IMR-90 (cell line): ENCODE measurements around the gene PRKRA. TPM values are rescaled to one million over a fixed set of nuclear protein-coding genes. Genes with fewer than 3 reads are reported as not detected.

ENCODE experiments used
- ATAC-seq: fragments of 200-7000 bp; cut with Tn5 transposase; 2 replicates; pipeline ENCODE4 v1.9.1; 2020; ENCODE audit warnings: low read depth, mild to moderate bottlenecking, moderate library complexity
- BruUV-seq: library from RNA; stranded (reverse); fragments of 400-500 nt; replicated peaks from 2 replicates; lab custom pipeline; 2021; lab: Mats Ljungman, UMichigan
- CTCF ChIA-PET: fragments of 300-600 bp; formaldehyde crosslinking; extraction: SDS; loops from one replicate; lab custom pipeline; 2021; ENCODE audit warnings: antibody characterized with exemption; lab: Yijun Ruan, JAX
- POLR2A ChIA-PET: fragments of 300-600 bp; sonication (Branson Sonifier 250); formaldehyde crosslinking; loops from one replicate; lab custom pipeline; 2022; ENCODE audit warnings: antibody characterized with exemption; ENCODE audit not compliant: unreplicated experiment; lab: Charles Lee
- DNase-seq: peaks from one replicate; pipeline ENCODE4 v3.0.0; 2013
- H2AFZ ChIP-seq: replicated peaks from 2 replicates; pipeline ENCODE3; 2013; ENCODE audit warnings: low read length, mild to moderate bottlenecking; ENCODE audit not compliant: poor library complexity
- H2AK5ac ChIP-seq: 2 replicates; pipeline ENCODE4 v1.6.1; 2013; ENCODE audit warnings: low read depth, low read length, inconsistent platforms
- H2AK9ac ChIP-seq: replicated peaks from 2 replicates; pipeline ENCODE3; 2013; ENCODE audit warnings: mild to moderate bottlenecking, low read depth, low read length, moderate library complexity; ENCODE audit not compliant: poor library complexity
- H2BK120ac ChIP-seq: 2 replicates; pipeline ENCODE4 v1.6.1; 2013; ENCODE audit warnings: low read depth, low read length, inconsistent platforms
- H2BK15ac ChIP-seq: 3 replicates; pipeline ENCODE4 v1.6.1; 2013; ENCODE audit warnings: low read depth, low read length, inconsistent platforms
- H2BK20ac ChIP-seq: 2 replicates; pipeline ENCODE4 v1.6.1; 2013; ENCODE audit warnings: low read depth, mild to moderate bottlenecking, inconsistent platforms, low read length, moderate library complexity
- H2BK5ac ChIP-seq: 2 replicates; pipeline ENCODE4 v1.6.1; 2013; ENCODE audit warnings: mild to moderate bottlenecking, low read depth, low read length, inconsistent platforms; ENCODE audit not compliant: poor library complexity, severe bottlenecking
- H3K14ac ChIP-seq: replicated peaks from 2 replicates; pipeline ENCODE4 v1.6.1; 2013; ENCODE audit warnings: low read depth, low read length, inconsistent platforms
- H3K18ac ChIP-seq: 2 replicates; pipeline ENCODE4 v1.6.1; 2013; ENCODE audit warnings: low read depth, low read length, control low read depth
- H3K23ac ChIP-seq: 2 replicates; pipeline ENCODE4 v1.6.1; 2013; ENCODE audit warnings: low read depth, low read length, inconsistent platforms
- H3K27ac ChIP-seq: 2 replicates; pipeline ENCODE4 v1.5.1; 2013; ENCODE audit warnings: mild to moderate bottlenecking, control low read depth, low read length; ENCODE audit not compliant: insufficient read depth
- H3K27me3 ChIP-seq: 2 replicates; pipeline ENCODE4 v1.6.1; 2013; ENCODE audit warnings: low read length; ENCODE audit not compliant: control insufficient read depth, insufficient read depth
- H3K36me3 ChIP-seq: 2 replicates; pipeline ENCODE4 v1.6.1; 2013; ENCODE audit warnings: low read length, mixed read lengths; ENCODE audit not compliant: control insufficient read depth, insufficient read depth
- H3K4ac ChIP-seq: 2 replicates; pipeline ENCODE4 v1.6.1; 2013; ENCODE audit warnings: low read depth, low read length, inconsistent platforms
- H3K4me1 ChIP-seq: 2 replicates; pipeline ENCODE4 v1.6.1; 2013; ENCODE audit warnings: low read length, mixed read lengths; ENCODE audit not compliant: control insufficient read depth, insufficient read depth
- H3K4me2 ChIP-seq: 2 replicates; pipeline ENCODE4 v1.6.1; 2013; ENCODE audit warnings: low read depth, mild to moderate bottlenecking, control low read depth, low read length, moderate library complexity
- H3K4me3 ChIP-seq: 2 replicates; pipeline ENCODE4 v1.5.1; 2013; ENCODE audit warnings: low read depth, mild to moderate bottlenecking, control low read depth, low read length, moderate library complexity; ENCODE audit not compliant: insufficient read depth
- H3K56ac ChIP-seq: 2 replicates; pipeline ENCODE4 v1.6.1; 2013; ENCODE audit warnings: low read length, inconsistent platforms; ENCODE audit not compliant: insufficient read depth; ENCODE audit errors: extremely low read depth
- H3K79me1 ChIP-seq, 2 experiments: 2 replicates each; pipeline ENCODE4 v1.6.1; 2013; ENCODE audit warnings: low read length in 2 of 2, inconsistent platforms in 1 of 2, low read depth in 1 of 2
- H3K9ac ChIP-seq: 2 replicates; pipeline ENCODE4 v1.6.1; 2013; ENCODE audit warnings: low read depth, low read length, control low read depth
- H3K9me1 ChIP-seq: 2 replicates; pipeline ENCODE4 v1.6.1; 2013; ENCODE audit warnings: low read length, inconsistent platforms; ENCODE audit not compliant: insufficient read depth
- H3K9me3 ChIP-seq: 2 replicates; pipeline ENCODE4 v1.6.1; 2013; ENCODE audit warnings: low read length; ENCODE audit not compliant: control insufficient read depth, insufficient read depth
- H4K20me1 ChIP-seq: 2 replicates; pipeline ENCODE4 v1.6.1; 2013; ENCODE audit warnings: low read length, inconsistent platforms; ENCODE audit not compliant: insufficient read depth
- H4K5ac ChIP-seq: 2 replicates; pipeline ENCODE4 v1.6.1; 2013; ENCODE audit warnings: mild to moderate bottlenecking, low read depth, low read length, control low read depth
- H4K8ac ChIP-seq, 2 experiments: 2 replicates each; pipeline ENCODE4 v1.6.1; 2013; ENCODE audit warnings: low read depth in 2 of 2, low read length in 2 of 2, control low read depth in 1 of 2, inconsistent platforms in 1 of 2
- H4K91ac ChIP-seq: 2 replicates; pipeline ENCODE4 v1.6.1; 2013; ENCODE audit warnings: low read depth, low read length, inconsistent platforms; ENCODE audit not compliant: insufficient read depth
- CEBPB ChIP-seq: IDR thresholded peaks from 2 replicates; pipeline ENCODE4 v1.6.1; 2012; ENCODE audit warnings: low read depth, low read length, improper control_type of control experiment
- CHD1 ChIP-seq: IDR thresholded peaks from 2 replicates; pipeline ENCODE4 v1.6.1; 2012; ENCODE audit warnings: low read depth, low read length, improper control_type of control experiment
- CTCF ChIP-seq: conservative IDR thresholded peaks from 2 replicates; pipeline ENCODE4 v1.5.1; 2012; ENCODE audit warnings: mild to moderate bottlenecking, low read depth, low read length, improper control_type of control experiment
- ELK1 ChIP-seq: fragments of 150-350 bp; IDR thresholded peaks from 2 replicates; pipeline ENCODE4 v1.6.1; 2016; ENCODE audit warnings: low read depth, mild to moderate bottlenecking, low read length, moderate library complexity, borderline replicate concordance
- FOS ChIP-seq: fragments of 150-350 bp; IDR thresholded peaks from 2 replicates; pipeline ENCODE4 v1.6.1; 2016; ENCODE audit warnings: low read depth, low read length
- MAZ ChIP-seq: IDR thresholded peaks from 2 replicates; pipeline ENCODE4 v1.6.1; 2012; ENCODE audit warnings: low read depth, mild to moderate bottlenecking, low read length, improper control_type of control experiment, moderate library complexity, borderline replicate concordance
- NFE2L2 ChIP-seq: fragments of 150-350 bp; IDR thresholded peaks from 2 replicates; pipeline ENCODE4 v1.6.1; 2016; ENCODE audit warnings: low read depth, mild to moderate bottlenecking, low read length
- POLR2A ChIP-seq: IDR thresholded peaks from 2 replicates; pipeline ENCODE4 v1.6.1; 2012; ENCODE audit warnings: mild to moderate bottlenecking, low read depth, low read length
- RAD21 ChIP-seq: IDR thresholded peaks from 2 replicates; pipeline ENCODE4 v1.6.1; 2012; ENCODE audit warnings: low read length, improper control_type of control experiment
- RCOR1 ChIP-seq: IDR thresholded peaks from 2 replicates; pipeline ENCODE4 v1.6.1; 2012; ENCODE audit warnings: mild to moderate bottlenecking, low read length, improper control_type of control experiment; ENCODE audit not compliant: insufficient replicate concordance
- SMC3 ChIP-seq: fragments of 150-350 bp; IDR thresholded peaks from 2 replicates; pipeline ENCODE4 v1.6.1; 2016; ENCODE audit warnings: low read depth, mild to moderate bottlenecking, antibody characterized with exemption, low read length, moderate library complexity
- USF2 ChIP-seq: fragments of 150-350 bp; IDR thresholded peaks from 2 replicates; pipeline ENCODE4 v1.6.1; 2017; ENCODE audit warnings: mild to moderate bottlenecking, antibody characterized with exemption, low read length, low read depth
- WGBS, 2 experiments: methylation state at CpG; one replicate each; pipeline versions ENCODE4 v1.1.5 to v1.1.7; 2013; ENCODE audit warnings: missing lambda C conversion rate in 2 of 2; ENCODE audit not compliant: insufficient read length in 1 of 2; ENCODE audit errors: extremely low coverage in 2 of 2; 5-methylcytosine and 5-hydroxymethylcytosine counted together
- dilution Hi-C: fragments of 300-500 bp; cut with HindIII; formaldehyde crosslinking; loops from one replicate; pipeline ENCODE4 v1.14.3; 2018; ENCODE audit warnings: low sequenced_read_pairs; ENCODE audit not compliant: unreplicated experiment
- in situ Hi-C: fragments of 300-500 bp; cut with MboI; formaldehyde crosslinking; loops from 3 replicates; pipeline ENCODE4 v1.14.3; 2019; ENCODE audit warnings: low sequenced_read_pairs, inconsistent platforms, mixed read lengths
- intact Hi-C: fragments of 100-400 bp; cut with micrococcal nuclease; formaldehyde crosslinking; loops from 2 replicates; pipeline ENCODE4 v1.10.0; 2022
- polyA plus RNA-seq, 3 experiments: library from polyadenylated mRNA; depleted of rRNA; stranded (reverse); fragments of >200 nt; gene quantifications; 2 replicates each; pipeline ENCODE4 v1.2.3, GENCODE V29; 2012; ENCODE audit warnings: low replicate concordance in 1 of 3
- total RNA-seq: library from RNA; depleted of rRNA; stranded (reverse); fragments of >200 nt; gene quantifications from 2 replicates; pipeline ENCODE4 v1.2.3, GENCODE V29; 2012

The PRKRA gene
- total and polyA plus RNA-seq, 2 of the 4 experiments (the other 2 are of a cell fraction) = 39.5 to 53.6 TPM

- 0% methylated on average over 1 of the region's 92 CpGs; no CpG with 5 or more reads in 1 of the 2 experiments for WGBS, 2 experiments
- peak; percentile 94 for DNase-seq
- peak within 1 kb of the TSS; percentile 74 for H3K27ac ChIP-seq
Observed at GRCh38 chr2:178480227-178481181, 29.5 kb upstream of the PRKRA start, which contains the start of gene PLEKHA3. PLEKHA3 (plus strand) TSS chr2:178480457; CDS start chr2:178480870, 413 bp downstream.

More at GRCh38 chr2:178480227-178481181, 29.5 kb upstream of the PRKRA start, which contains the start of gene PLEKHA3:
- Histone ChIP-seq H4K91ac (no peak within 1 kb of the TSS), H3K4me3 (peak within 1 kb of the TSS; percentile 99), H4K5ac (peak within 1 kb of the TSS; percentile 67), H4K8ac (peak within 1 kb of the TSS; percentile 86 to 92), H3K9me3 (no peaks in the 10 kb centered on the region), H3K9me1 (peaks cover 10% of the 10 kb centered on the region), H3K23ac (peak within 1 kb of the TSS; percentile 95), H3K9ac (peak within 1 kb of the TSS; percentile 91), H4K20me1 (peaks cover 28% of the 10 kb centered on the region), H3K36me3 (no peaks in the 10 kb centered on the region), H2AFZ (peak within 1 kb of the TSS; percentile 84), H3K18ac (no peak within 1 kb of the TSS), H3K27me3 (no peaks in the 10 kb centered on the region), H3K79me1 (peaks cover 19 to 50% of the 10 kb centered on the region in 2 experiments), H3K4me2 (peak within 1 kb of the TSS; percentile 100), H3K4ac (peak within 1 kb of the TSS; percentile 22; the same call in 1 of the 2 replicates), H2AK9ac (no peak within 1 kb of the TSS), H2AK5ac (peak within 1 kb of the TSS; percentile 7; the same call in 1 of the 2 replicates), H2BK120ac (no peak within 1 kb of the TSS), H3K14ac (0 out of 2 replicates have a peak within 1 kb of the TSS, but pooled peaks have one; percentile 58), H2BK15ac (no peak within 1 kb of the TSS), H2BK20ac (no peak within 1 kb of the TSS), H2BK5ac (peak within 1 kb of the TSS; percentile 51), H3K4me1 (peaks cover 8% of the 10 kb centered on the region), H3K56ac (no peak within 1 kb of the TSS)
- peak; percentile 93 for ATAC-seq
- intact Hi-C loops (no loop called here), in situ Hi-C loops (no loop called here), dilution Hi-C loops (no loop called here)
- TF ChIP-seq CEBPB (no peak), CTCF (no peak), RAD21 (no peak), NFE2L2 (no peak), FOS (no peak), CHD1 (no peak), USF2 (no peak), MAZ (peak; percentile 85; the same call in 1 of the 2 replicates), POLR2A (peak; percentile 84; the same call in 1 of the 2 replicates), SMC3 (no peak), RCOR1 (no peak), ELK1 (no peak)
- ChIA-PET CTCF (interaction anchor here (0.5 kb wide), 1 partner anchor 34 kb away, joined by 7 read pairs; no protein-coding TSS in a partner anchor), POLR2A (no interaction called here)
- TSS peak; percentile 49 for BruUV-seq
